ENCODE data around the gene PEX1.
"Not testable (repeated sequence)": the region's sequence is repeated elsewhere in the genome, so short reads cannot be mapped to it uniquely, and the experiment has no call there.

The PEX1 gene

DNA sequence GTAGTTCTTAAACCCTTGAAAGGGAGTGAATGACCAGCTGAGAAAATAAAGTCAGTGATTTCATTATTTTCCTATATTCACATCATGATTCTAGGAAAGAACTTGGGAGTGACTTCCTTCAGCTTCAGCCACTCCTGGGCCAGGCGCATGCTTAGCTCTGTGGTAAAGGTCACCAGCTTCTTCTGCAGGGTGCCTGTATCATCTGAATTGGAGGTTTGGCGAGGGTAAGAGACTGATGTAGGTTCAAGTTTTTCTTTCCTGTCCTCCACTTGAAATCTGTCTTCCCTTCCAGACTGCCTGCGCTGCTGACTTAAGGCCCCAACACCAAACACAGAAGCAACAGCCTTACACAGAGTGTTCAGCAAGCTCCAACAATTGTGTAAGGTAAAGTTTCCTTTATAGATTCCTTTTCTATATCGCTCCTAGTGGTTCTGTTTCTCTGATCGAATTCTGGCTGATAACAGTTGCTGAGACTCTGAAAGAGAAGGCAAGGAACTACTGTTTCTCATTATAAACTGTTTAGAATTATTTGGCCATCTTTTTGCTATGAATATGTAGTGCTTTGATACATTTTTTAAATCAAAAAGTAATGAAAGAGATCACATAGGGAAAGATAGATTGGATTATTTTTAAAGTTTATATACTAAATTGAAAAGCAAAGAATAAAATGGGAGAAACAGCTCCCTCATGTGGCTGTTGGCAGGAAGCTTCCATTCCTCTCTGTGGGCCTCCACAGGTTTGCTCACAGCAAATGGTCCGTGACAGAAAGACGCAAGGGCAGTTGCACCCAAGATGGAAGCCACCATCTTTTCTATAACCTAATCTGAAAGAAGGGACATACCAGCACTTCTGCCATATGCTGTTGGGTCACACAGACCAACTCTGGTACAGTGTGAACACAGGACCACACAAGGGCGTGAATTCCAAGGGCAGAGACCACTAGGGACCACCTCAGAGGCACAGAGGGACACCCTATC lies 67.0 kb downstream of the PEX1 start:
- in situ Hi-C loops (cut with MboI; ENCODE audit: low sequenced_read_pairs), result no loop called here

DNA sequence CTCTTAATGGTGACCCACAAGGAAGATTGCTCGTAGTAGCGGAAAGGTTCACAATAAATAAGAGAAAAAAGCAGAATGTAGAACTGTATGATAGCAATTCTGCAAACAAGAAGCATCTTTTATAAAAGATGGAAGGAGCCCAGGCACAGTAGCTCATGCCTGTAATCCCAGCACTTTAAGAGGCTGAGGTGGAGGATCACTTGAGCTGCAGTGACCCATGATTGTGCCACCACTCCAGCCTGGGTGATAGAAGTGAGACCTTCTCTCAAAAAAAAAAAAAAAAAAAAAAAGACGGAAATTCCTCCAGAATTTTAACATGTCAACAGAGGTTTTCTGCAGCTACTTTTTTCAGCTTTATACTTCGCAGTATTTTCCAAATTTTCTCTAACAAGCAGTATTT lies 67.8 kb downstream of the PEX1 start:
- in situ Hi-C loops (cut with MboI; ENCODE audit: low sequenced_read_pairs), result no loop called here

DNA sequence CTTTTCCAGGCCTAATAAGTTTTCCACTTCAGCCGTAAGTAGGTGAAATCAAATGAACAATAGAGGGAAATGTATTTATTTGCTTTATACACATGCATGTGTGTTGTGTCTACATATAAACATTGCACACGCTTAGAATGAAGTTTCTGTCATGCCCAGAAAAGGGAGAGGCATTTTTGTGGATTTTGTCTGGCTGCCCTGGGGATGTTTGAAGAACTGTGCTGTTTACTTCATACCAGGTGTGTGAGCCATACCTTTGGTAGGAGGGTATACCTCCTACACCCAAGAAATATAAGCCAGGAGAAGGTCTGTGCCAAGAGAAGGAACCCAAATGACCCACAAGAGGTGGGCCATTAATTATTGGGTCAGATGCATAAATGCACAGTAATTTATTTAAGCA lies 68.2 kb downstream of the PEX1 start:
- in situ Hi-C loops (cut with MboI; ENCODE audit: low sequenced_read_pairs), result no loop called here

DNA sequence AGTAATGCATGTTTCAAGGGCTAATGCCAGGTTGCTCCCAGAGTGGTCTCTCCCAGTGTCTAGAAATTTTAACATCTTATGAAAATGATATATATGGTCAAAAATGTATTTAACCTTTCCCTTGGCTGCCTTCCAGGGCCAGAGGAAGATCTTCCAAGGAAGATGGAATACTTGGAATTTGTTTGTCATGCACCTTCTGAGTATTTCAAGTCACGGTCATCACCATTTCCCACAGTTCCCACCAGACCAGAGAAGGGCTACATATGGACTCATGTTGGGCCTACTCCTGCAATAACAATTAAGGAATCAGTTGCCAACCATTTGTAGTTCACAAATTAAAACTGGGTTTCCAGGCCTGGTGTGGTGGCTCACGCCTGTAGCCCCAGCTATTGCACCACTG lies 72.1 kb downstream of the PEX1 start:
- in situ Hi-C loops (cut with MboI; ENCODE audit: low sequenced_read_pairs), result no loop called here

DNA sequence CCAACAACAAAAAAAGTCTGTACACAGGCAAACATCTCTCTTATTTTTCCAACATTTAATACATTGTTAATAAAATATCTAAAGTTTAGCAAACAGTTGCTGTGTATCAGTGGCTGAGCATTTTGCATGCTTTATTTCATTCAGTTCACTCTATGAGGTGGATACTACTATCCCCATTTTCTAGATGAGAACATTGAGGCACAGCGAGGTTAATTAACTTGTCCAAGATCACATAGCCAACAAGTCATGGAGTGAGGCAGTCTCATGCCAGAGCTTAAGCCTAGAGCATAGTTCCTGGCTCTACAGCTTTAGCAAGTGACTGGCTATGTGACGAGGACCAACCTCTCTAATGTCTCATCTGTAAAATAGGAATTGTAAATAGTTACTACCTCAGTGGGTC lies 76.7 kb downstream of the PEX1 start:
- in situ Hi-C loops (cut with MboI; ENCODE audit: low sequenced_read_pairs), result no loop called here

DNA sequence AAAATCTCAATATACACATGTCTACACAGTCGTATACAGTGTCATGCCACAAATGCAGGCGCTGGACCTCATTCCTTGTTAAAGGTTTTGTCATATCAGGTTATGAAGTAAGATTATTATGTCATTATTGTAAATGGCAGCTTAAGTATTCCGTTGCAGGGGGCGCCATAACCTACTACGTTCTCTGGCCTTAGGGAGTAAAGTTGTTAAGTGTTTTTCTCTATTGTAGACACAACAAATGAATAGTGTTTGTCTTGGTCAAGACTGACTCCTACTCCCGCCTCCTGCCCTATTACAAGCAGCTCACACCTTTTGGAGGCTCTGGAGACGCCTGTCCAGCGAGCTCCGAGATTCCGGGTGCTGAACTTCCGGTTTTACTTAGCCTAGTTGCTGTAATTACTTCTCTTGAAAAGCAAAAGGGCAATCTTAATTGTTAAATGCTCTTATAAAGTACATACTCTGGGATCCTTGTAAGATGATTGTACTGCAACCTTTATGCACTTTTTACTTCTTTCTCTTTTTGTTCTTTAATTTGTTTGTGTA lies 80.0 kb downstream of the PEX1 start:
- in situ Hi-C loops (cut with MboI; ENCODE audit: low sequenced_read_pairs), result no loop called here

DNA sequence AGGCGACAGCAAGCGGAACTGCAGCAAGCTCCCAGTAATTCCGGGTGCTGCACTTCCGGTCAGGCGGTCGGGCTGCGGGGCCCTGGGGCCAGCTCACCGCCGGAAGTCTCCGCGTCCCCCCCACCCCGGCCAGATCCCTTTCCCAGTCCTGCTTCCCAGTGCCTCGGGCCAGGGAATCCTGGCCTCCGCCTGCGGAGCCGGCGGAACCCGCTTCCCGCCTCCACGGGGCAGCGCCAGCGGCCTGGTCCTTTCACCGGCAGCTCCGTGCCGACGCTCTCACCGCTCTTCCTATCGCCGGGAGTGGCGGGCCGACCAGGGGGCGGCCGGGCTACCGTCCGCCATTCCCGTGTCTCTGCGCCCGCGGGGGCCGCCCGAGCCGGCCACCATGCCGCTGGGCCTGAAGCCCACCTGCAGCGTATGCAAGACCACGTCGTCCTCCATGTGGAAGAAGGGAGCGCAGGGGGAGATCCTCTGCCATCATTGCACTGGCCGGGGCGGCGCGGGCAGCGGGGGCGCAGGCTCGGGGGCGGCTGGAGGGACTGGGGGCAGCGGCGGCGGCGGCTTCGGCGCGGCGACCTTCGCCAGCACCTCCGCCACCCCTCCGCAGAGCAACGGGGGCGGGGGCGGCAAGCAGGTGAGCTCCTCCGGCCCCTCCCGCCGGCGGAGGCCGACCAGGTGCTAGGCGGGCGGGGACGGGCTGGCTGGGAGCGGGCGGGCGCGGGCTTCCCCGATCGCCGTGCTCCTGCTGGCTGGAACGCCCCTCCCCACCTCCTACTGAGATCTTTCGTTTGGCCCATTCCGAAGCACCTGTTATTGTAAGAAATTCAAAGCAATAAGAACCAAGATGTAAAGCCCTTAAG lies 80.7 kb downstream of the PEX1 start, which contains the start of gene GATAD1:
Gene GATAD1, plus strand, starts transcription at position 138 of the 860 bp plus-strand sequence. Its CDS starts 248 bp downstream, at position 386.
- in situ Hi-C loops (cut with MboI; ENCODE audit: low sequenced_read_pairs), result no loop called here

DNA sequence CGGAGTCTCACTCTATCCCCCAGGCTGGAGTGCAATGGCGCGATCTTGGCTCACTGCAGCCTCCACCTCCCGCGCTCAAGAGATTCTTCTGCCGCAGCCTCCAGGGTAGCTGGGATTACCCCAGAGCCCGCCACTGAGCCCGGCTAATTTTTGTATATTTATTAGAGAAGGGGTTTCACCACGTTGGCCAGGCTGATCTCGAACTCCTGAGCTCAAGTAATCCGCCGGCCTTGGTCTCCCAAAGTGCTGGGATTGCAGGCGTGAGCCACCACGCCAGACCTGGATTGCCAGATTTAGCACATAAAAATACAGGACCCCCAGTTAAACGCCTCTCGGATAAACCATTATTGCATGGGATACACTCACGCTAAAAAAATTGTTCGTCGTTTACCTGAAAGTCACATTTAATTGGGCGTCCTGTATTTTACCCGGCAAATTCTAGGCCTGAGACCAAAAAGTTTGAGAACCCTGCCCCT lies 81.4 kb downstream of the PEX1 start:
- in situ Hi-C loops (cut with MboI; ENCODE audit: low sequenced_read_pairs), result no loop called here

DNA sequence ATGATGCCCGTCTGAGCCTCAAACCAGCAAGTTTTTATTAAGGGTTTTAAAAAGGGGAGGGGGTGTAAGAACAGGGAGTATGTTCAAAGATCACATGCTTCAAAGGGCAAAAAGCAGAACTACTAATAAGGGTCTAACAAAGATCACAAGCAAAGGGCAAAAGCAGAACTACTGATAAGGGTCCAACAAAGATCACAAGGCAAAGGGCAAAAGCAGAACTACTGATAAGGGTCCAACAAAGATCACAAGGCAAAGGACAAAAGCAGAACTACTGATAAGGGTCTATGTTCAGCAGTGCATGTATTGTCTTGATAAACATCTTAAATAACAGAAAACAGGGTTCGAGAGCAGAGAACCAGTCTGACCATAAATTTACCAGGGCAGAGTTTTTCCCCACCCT lies 85.6 kb downstream of the PEX1 start:
- in situ Hi-C loops (cut with MboI; ENCODE audit: low sequenced_read_pairs), result not testable (repeated sequence)

DNA sequence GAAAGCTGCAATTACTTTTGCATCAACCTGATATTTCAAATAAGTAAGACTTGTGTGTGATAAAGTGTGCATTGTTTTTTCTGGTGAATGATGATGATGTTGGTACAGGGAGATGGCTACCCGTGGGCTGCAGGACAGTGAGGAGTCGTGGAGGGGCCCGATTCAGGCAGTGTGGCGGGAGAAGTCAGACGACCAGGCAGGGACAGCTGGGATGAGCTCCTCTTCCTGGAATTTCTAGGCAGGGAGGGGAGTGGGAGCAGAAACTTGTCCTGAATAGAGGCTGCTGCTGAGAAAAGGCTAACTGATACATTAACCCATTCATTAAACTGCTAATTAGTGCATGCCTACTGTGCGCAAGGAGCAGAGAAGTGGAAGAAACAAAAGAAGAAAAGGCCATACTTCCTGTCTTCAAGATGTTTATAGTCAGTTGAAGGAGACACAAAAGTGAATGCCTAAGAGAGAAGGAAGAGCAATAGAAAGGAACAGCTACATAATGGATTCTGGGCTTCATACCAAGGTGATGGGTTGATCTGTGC lies 90.3 kb downstream of the PEX1 start:
- in situ Hi-C loops (cut with MboI; ENCODE audit: low sequenced_read_pairs), result no loop called here
